PFSK-1 (cell line): ENCODE measurements around the gene CNNM3.

Experiments used
- POLR2AphosphoS5 ChIP-seq: IDR thresholded peaks from 2 replicates; pipeline ENCODE4 v1.6.1; 2012; ENCODE audit warnings: low read depth, mild to moderate bottlenecking, control low read depth, low read length, moderate library complexity
- TAF1 ChIP-seq: IDR thresholded peaks from 2 replicates; pipeline ENCODE4 v1.6.1; 2012; ENCODE audit warnings: low read length, control low read depth, borderline replicate concordance; ENCODE audit not compliant: insufficient read depth
- TF ChIP-seq, protein P1 (sequence below), 2 experiments: IDR thresholded peaks; 2 replicates each; pipeline versions ENCODE4 v1.6.1 to v1.8.0; 2011 to 2012; ENCODE audit warnings: low read depth in 2 of 2, low read length in 2 of 2, control low read depth in 1 of 2, inconsistent platforms in 1 of 2, mild to moderate bottlenecking in 1 of 2, moderate library complexity in 1 of 2; ENCODE audit not compliant: insufficient read depth in 1 of 2

DNA sequence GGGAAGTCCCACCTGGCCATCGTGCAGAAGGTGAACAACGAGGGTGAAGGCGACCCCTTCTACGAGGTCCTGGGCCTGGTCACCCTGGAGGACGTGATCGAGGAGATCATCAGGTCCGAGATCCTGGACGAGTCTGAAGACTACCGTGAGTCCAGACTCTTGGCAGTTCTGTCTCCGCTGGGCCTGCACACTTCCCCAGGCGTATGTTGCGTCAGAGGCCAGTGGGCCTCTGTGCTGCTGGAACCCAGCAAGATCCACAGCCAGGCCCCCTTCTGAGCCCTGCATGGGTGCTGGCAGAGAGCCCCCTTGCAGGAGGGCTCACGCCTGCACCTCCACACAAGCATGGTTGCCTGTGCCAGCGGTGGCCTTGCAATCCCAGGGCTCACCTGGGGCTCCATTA is 9.0 kb downstream of the CNNM3 start:
- TF ChIP-seq TAF1 (no peak), POLR2AphosphoS5 (no peak)
- TF ChIP-seq, protein P1, sequence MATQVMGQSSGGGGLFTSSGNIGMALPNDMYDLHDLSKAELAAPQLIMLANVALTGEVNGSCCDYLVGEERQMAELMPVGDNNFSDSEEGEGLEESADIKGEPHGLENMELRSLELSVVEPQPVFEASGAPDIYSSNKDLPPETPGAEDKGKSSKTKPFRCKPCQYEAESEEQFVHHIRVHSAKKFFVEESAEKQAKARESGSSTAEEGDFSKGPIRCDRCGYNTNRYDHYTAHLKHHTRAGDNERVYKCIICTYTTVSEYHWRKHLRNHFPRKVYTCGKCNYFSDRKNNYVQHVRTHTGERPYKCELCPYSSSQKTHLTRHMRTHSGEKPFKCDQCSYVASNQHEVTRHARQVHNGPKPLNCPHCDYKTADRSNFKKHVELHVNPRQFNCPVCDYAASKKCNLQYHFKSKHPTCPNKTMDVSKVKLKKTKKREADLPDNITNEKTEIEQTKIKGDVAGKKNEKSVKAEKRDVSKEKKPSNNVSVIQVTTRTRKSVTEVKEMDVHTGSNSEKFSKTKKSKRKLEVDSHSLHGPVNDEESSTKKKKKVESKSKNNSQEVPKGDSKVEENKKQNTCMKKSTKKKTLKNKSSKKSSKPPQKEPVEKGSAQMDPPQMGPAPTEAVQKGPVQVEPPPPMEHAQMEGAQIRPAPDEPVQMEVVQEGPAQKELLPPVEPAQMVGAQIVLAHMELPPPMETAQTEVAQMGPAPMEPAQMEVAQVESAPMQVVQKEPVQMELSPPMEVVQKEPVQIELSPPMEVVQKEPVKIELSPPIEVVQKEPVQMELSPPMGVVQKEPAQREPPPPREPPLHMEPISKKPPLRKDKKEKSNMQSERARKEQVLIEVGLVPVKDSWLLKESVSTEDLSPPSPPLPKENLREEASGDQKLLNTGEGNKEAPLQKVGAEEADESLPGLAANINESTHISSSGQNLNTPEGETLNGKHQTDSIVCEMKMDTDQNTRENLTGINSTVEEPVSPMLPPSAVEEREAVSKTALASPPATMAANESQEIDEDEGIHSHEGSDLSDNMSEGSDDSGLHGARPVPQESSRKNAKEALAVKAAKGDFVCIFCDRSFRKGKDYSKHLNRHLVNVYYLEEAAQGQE (IDR thresholded peaks at IDR 0.05; ENCODE audit: insufficient read depth in 1 of 2, low read depth in 2 of 2, low read length in 2 of 2) = no peak
